Adrenal gland (tissue), 12 donors: ENCODE data around the gene DES. TPM values are rescaled to one million over a fixed set of nuclear protein-coding genes. Genes with fewer than 3 reads are reported as not detected.

Experiments used
- DNase-seq, 7 donors: peaks; one replicate each; pipeline ENCODE4 v3.0.0-alpha.2; 2019 to 2020
- H3K27ac ChIP-seq, 5 donors: fragments of 200-600 bp; sonication (generic) in 4 of 5; 1 replicate in 3 of 5; 2 replicates in 2 of 5; pipeline versions ENCODE4 v1.5.1 to v1.8.0; 2016 to 2020; ENCODE audit warnings: mild to moderate bottlenecking in 1 of 5
- H3K27me3 ChIP-seq: fragments of 200-600 bp; 2 replicates; pipeline ENCODE4 v1.8.0; 2021
- H3K36me3 ChIP-seq, 2 donors: fragments of 200-600 bp; replicated peaks in 1 of 2; 1 replicate in 1 of 2; 2 replicates in 1 of 2; pipeline versions ENCODE4 v1.5.1 to v1.8.0; 2018 to 2022
- H3K4me1 ChIP-seq, 2 donors: fragments of 200-600 bp; replicated peaks in 1 of 2; 1 replicate in 1 of 2; 2 replicates in 1 of 2; pipeline versions ENCODE4 v1.5.1 to v1.8.0; 2018 to 2021
- H3K4me3 ChIP-seq, 4 donors: fragments of 200-600 bp; sonication (generic) in 3 of 4; one replicate each; pipeline ENCODE4 v1.5.1; 2016 to 2018
- H3K9me3 ChIP-seq, 3 donors: fragments of 200-600 bp; sonication (generic) in 1 of 3; replicated peaks in 1 of 3; 1 replicate in 2 of 3; 2 replicates in 1 of 3; pipeline versions ENCODE4 v1.5.1 to v1.8.0; 2016 to 2021
- CTCF ChIP-seq, 6 experiments: fragments of 450-650 bp in 4 of 6; fragments of 200-600 bp in 2 of 6; sonication (generic) in 1 of 6; IDR thresholded peaks; 1 replicate in 5 of 6; 2 replicates in 1 of 6; pipeline versions ENCODE4 v1.5.1 to v1.8.0; 2016 to 2021; ENCODE audit warnings: antibody characterized with exemption in 6 of 6, mild to moderate bottlenecking in 2 of 6, moderate library complexity in 1 of 6
- POLR2A ChIP-seq, 2 donors: fragments of 450-650 bp; IDR thresholded peaks; one replicate each; pipeline ENCODE4 v1.6.1; 2017; ENCODE audit warnings: antibody characterized with exemption in 2 of 2, mild to moderate bottlenecking in 2 of 2, moderate library complexity in 1 of 2
- WGBS, 4 donors: extraction: QIAGEN DNeasy Blood & Tissue Kit in 2 of 4; methylation state at CpG; one replicate each; pipeline versions ENCODE4 v1.1.5 to v1.1.7; 2013 to 2017; 5-methylcytosine and 5-hydroxymethylcytosine counted together
- intact Hi-C, 2 donors: fragments of 100-400 bp; cut with DNase I; formaldehyde crosslinking; loops; one replicate each; pipeline versions ENCODE4 v1.14.1 to v1.15.0; 2022 to 2023
- polyA plus RNA-seq, 3 donors: library from polyadenylated mRNA; stranded (reverse); fragments of 200-250 nt in 2 of 3; fragments of 350-450 nt in 1 of 3; fragmentation: Illumina TruSeq in 1 of 3; extraction: RNeasy Lipid Tissue Mini Kit (QIAGEN cat#74804) in 1 of 3; gene quantifications; one replicate each; pipeline ENCODE4 v1.2.3, GENCODE V29; 2013 to 2014
- total RNA-seq, 9 donors: library from RNA; depleted of rRNA in 4 of 9; stranded (reverse); fragments of >200 nt in 4 of 9; fragments of 120-200 nt in 1 of 9; fragmentation: NEBNext Ultra II Directional in 1 of 9; extraction: Animal tissue kit (Norgen Biotek cat#: 25700) in 1 of 9; gene quantifications; one replicate each; pipeline versions ENCODE4 v1.1.0 to v1.2.4, GENCODE V29; 2013 to 2023
- donor health status: healthy with polysubstance abuse.
- donor health status: Bipolar disorder and iron deficiency.
- donor health status: DM: yes; HTN: yes; CAD: no.
- donor health status: DM: no; HTN: no; CAD: no.
- donor health status: DM: no; HTN: no; CAD: no.
- donor health status: DM: yes; HTN: yes; CAD: no.

DES gene
- total and polyA plus RNA-seq, 12 donors, result 0.94 to 283 (median 11.4) TPM

- TF ChIP-seq POLR2A (IDR thresholded peaks at IDR 0.05) (no peak), CTCF (IDR thresholded peaks at IDR 0.05) (no peak)
- Histone ChIP-seq H3K4me1 (no peaks in the 10 kb centered on the region), H3K9me3 (no peaks in the 10 kb centered on the region), H3K27ac (no peak overlapping the region), H3K36me3 (no peaks in the 10 kb centered on the region), H3K4me3 (no peak overlapping the region), H3K27me3 (peaks cover 16% of the 10 kb centered on the region)
- WGBS, 4 donors, result 79 to 94% (median 92%) methylated on average over 8 of the region's 8 CpGs
- intact Hi-C loops, result no loop called here
- no peak for DNase-seq
These were observed 2.5 kb downstream of the DES start for GRCh38 chr2:219420687-219421086.

- Histone ChIP-seq H3K4me3 (no peak overlapping the region), H3K4me1 (no peaks in the 10 kb centered on the region), H3K27me3 (peaks cover 16% of the 10 kb centered on the region), H3K9me3 (no peaks in the 10 kb centered on the region), H3K27ac (no peak overlapping the region), H3K36me3 (no peaks in the 10 kb centered on the region)
- no peak for DNase-seq
- intact Hi-C loops, result no loop called here
- 85 to 88% (median 88%) methylated on average over 17 of the region's 17 CpGs for WGBS, 4 donors
- TF ChIP-seq CTCF (IDR thresholded peaks at IDR 0.05) (no peak), POLR2A (IDR thresholded peaks at IDR 0.05) (no peak)
These were observed 3.1 kb downstream of the DES start for GRCh38 chr2:219421323-219421722.

GRCh38 chr2:219422952-219423534, 4.9 kb downstream of the DES start:
- no peak overlapping the region for H3K4me3 ChIP-seq
- 83 to 91% (median 86%) methylated on average over 6 to 8 of the region's 8 CpGs for WGBS, 4 donors
- H3K9me3 ChIP-seq, result no peaks in the 10 kb centered on the region
- no peaks in the 10 kb centered on the region for H3K36me3 ChIP-seq
- no peak for DNase-seq
- intact Hi-C loops, result no loop called here
- TF ChIP-seq CTCF (IDR thresholded peaks at IDR 0.05) (no peak), POLR2A (IDR thresholded peaks at IDR 0.05) (no peak)
- H3K27ac ChIP-seq, result no peak overlapping the region
- peaks cover 15% of the 10 kb centered on the region for H3K27me3 ChIP-seq
- no peaks in the 10 kb centered on the region for H3K4me1 ChIP-seq

- TF ChIP-seq CTCF (IDR thresholded peaks at IDR 0.05) (no peak), POLR2A (IDR thresholded peaks at IDR 0.05) (no peak)
- no peak overlapping the region for H3K4me3 ChIP-seq
- no peaks in the 10 kb centered on the region for H3K4me1 ChIP-seq
- intact Hi-C loops, result no loop called here
- peaks cover 7% of the 10 kb centered on the region for H3K27me3 ChIP-seq
- no peaks in the 10 kb centered on the region for H3K9me3 ChIP-seq
- WGBS, 4 donors, result 69 to 86% (median 82%) methylated on average over 12 to 14 of the region's 14 CpGs
- H3K27ac ChIP-seq, result no peak overlapping the region
- H3K36me3 ChIP-seq, result no peaks in the 10 kb centered on the region
- no peak for DNase-seq
These were observed 5.6 kb downstream of the DES start for GRCh38 chr2:219423652-219424377.
